Lower leg skin (tissue), 4 donors: ENCODE measurements around the gene L3MBTL3. TPM values are rescaled to one million over a fixed set of nuclear protein-coding genes. Genes with fewer than 3 reads are reported as not detected.
"Not testable (repeated sequence)": the region's sequence is repeated elsewhere in the genome, so short reads cannot be mapped to it uniquely, and the experiment has no call there.

ENCODE experiments used
- DNase-seq, 2 donors: peaks; one replicate each; pipeline ENCODE4 v3.0.0-alpha.2; 2019; ENCODE audit warnings: low spot score in 2 of 2
- H3K4me3 ChIP-seq: fragments of 200-600 bp; sonication (generic); 2 replicates; pipeline ENCODE4 v1.5.1; 2017; ENCODE audit warnings: mild to moderate bottlenecking, low read depth; ENCODE audit not compliant: poor library complexity, severe bottlenecking
- CTCF ChIP-seq, 3 donors: fragments of 450-650 bp; IDR thresholded peaks; one replicate each; pipeline ENCODE4 v1.5.1; 2016; ENCODE audit warnings: antibody characterized with exemption in 3 of 3, mild to moderate bottlenecking in 3 of 3, moderate library complexity in 2 of 3
- POLR2A ChIP-seq, 2 donors: fragments of 450-650 bp; IDR thresholded peaks; one replicate each; pipeline ENCODE4 v1.6.1; 2016 to 2017; ENCODE audit warnings: antibody characterized with exemption in 2 of 2, mild to moderate bottlenecking in 1 of 2, moderate library complexity in 1 of 2
- WGBS, 2 donors: methylation state at CpG; one replicate each; pipeline ENCODE4 v1.1.5; 2018; 5-methylcytosine and 5-hydroxymethylcytosine counted together
- intact Hi-C: fragments of 100-400 bp; cut with DNase I; formaldehyde crosslinking; loops from one replicate; pipeline ENCODE4 v1.15.0; 2023; ENCODE audit warnings: low total_unique reads
- total RNA-seq, 4 donors: library from RNA; depleted of rRNA; stranded (reverse); fragments of >200 nt; gene quantifications; one replicate each; pipeline ENCODE4 v1.1.0, GENCODE V29; 2016

Gene L3MBTL3
- total RNA-seq, 4 donors from 2014 or later: 4.0 to 10.0 (median 5.9) TPM

DNA sequence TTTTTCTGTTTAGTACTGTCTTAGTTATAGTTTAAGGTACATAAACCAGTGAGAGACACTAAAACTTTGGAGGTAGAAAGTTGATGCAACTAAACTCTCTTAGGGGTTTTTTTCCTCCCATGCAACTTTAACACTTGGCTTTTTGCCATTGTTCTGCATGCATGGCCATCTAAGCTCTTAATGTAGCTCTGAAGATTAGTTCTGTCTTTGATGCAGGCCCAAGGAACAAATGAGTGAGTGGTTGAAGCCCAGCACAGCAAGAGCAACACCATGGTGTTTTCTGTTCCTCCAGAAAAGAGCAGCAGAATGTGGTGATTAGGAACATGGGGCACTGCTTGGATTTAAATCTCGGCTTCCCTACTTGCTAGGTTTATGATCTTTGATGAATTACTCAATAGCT lies 89.3 kb downstream of the L3MBTL3 start:
- no peak for TF ChIP-seq POLR2A (IDR thresholded peaks at IDR 0.05)
- no peak for TF ChIP-seq CTCF (IDR thresholded peaks at IDR 0.05)
- no peak for DNase-seq
- intact Hi-C loops: no loop called here
- H3K4me3 ChIP-seq: no peak overlapping the region
- 76 to 97% methylated on average over 1 of the region's 1 CpG for WGBS, 2 donors

DNA sequence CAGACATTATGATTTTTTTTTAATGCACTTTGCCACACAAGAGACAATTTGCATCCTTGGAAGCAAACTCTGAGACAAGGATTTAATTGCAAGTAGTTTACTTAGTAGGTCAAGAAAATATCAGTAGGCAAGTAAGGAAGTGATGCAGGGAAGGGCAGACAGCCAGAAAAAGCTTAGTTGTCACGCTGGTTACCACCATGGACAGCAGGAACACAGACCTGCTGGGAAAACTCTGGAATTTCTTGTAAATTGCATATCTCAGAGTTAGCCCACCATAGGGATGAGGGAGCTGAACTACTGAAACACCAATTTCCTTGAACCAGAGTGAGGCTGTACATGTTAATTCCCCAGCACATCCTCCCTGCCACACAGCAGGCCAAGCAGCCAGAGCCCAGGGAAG lies 92.7 kb downstream of the L3MBTL3 start:
- DNase-seq: no peak
- 82 to 97% methylated on average over 1 of the region's 1 CpG for WGBS, 2 donors
- intact Hi-C loops: no loop called here
- H3K4me3 ChIP-seq: no peak overlapping the region
- TF ChIP-seq CTCF (IDR thresholded peaks at IDR 0.05) (no peak), POLR2A (IDR thresholded peaks at IDR 0.05) (no peak)

DNA sequence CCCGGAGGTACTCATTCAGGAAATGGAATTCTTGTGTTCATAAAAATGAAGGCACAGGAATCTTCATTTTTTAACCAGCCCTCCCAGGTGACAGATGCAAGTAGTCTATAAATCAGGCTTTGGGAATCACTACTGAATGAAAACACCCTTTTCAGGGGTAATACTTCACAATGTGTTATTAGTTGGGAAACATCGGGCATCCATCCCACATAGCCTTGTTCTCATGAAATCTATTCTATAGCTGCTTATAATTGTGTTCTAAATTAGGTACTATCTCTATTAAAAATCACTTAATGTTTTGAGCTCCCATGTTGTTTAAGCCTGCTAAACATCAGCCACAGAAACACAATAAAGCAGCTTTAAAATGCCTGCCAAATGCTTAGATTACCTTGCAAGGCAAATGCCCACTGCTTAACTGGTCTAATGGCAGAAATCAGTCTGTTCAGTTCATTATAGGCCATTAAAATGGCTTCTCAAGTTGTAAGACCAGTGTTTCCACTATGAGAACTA lies 94.9 kb downstream of the L3MBTL3 start:
- H3K4me3 ChIP-seq: no peak overlapping the region
- 74 to 79% methylated on average over 2 of the region's 2 CpGs for WGBS, 2 donors
- no peak for DNase-seq
- intact Hi-C loops: no loop called here
- no peak for TF ChIP-seq CTCF (IDR thresholded peaks at IDR 0.05)
- no peak for TF ChIP-seq POLR2A (IDR thresholded peaks at IDR 0.05)

- DNase-seq: no peak
- intact Hi-C loops: no loop called here
- TF ChIP-seq POLR2A (IDR thresholded peaks at IDR 0.05) (no peak), CTCF (IDR thresholded peaks at IDR 0.05) (no peak)
- WGBS, 2 donors: 78 to 90% methylated on average over 6 of the region's 6 CpGs
- H3K4me3 ChIP-seq: no peak overlapping the region
Observed at GRCh38 chr6:130115036-130115435, 96.7 kb downstream of the L3MBTL3 start.

DNA sequence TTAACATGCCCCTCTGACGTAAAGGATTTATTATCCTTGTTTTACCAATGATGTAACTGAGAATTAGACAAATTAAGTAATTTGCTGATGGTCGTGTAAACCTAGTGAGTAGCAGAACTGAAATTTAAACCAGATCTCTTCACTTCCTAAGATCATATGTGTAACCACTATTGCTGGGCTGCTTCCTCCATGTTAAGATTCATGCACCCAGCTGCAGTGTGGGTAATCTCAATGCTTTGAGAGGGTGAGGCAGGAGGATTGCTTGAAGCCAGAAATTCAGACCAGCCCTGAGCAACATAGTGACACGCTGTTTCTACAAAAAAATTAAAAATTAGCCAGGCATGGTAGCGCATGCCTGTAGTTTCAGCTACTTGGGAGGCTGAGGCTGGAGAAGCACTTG lies 97.9 kb downstream of the L3MBTL3 start:
- 85 to 87% methylated on average over 4 of the region's 4 CpGs for WGBS, 2 donors
- TF ChIP-seq POLR2A (IDR thresholded peaks at IDR 0.05) (no peak), CTCF (IDR thresholded peaks at IDR 0.05) (no peak)
- intact Hi-C loops: no loop called here
- H3K4me3 ChIP-seq: no peak overlapping the region
- no peak for DNase-seq

DNA sequence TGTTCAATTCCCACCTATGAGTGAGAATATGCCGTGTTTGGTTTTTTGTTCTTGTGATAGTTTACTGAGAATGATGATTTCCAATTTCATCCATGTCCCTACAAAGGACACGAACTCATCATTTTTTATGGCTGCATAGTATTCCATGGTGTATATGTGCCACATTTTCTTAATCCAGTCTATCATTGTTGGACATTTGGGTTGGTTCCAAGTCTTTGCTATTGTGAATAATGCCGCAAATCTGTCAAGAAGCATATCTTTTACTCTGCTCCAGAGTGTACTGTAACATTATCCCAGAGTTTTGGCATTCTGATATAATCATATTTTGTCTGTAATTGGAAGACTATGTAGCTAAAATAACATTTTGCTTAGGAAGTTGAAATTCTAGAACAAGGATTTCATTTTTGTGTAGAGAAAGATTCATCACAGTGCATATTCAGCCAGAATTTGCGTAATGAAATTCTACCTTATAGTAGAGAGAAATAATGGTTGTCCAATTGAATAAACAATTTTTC lies 98.9 kb downstream of the L3MBTL3 start:
- DNase-seq, H3K4me3 ChIP-seq, intact Hi-C loops: not testable (repeated sequence)
- WGBS, 2 donors: 95 to 97% methylated on average over 2 to 3 of the region's 4 CpGs
